HEK293T (cell line): ENCODE measurements around the gene OR6B3.

Experiments
- ELF4 ChIP-seq: fragments of 450-650 bp; IDR thresholded peaks from 2 replicates; pipeline ENCODE4 v1.6.1; 2017; ENCODE audit warnings: antibody characterized with exemption
- FOXM1 ChIP-seq: fragments of 450-650 bp; IDR thresholded peaks from 2 replicates; pipeline ENCODE4 v1.6.1; 2017; ENCODE audit warnings: mild to moderate bottlenecking, borderline replicate concordance
- HDGF ChIP-seq: fragments of 450-650 bp; IDR thresholded peaks from 2 replicates; pipeline ENCODE4 v1.6.1; 2017; ENCODE audit warnings: antibody characterized with exemption, borderline replicate concordance
- SP1 ChIP-seq: fragments of 450-650 bp; IDR thresholded peaks from 2 replicates; pipeline ENCODE4 v1.6.1; 2017

GRCh38 chr2:240024766-240025165 is 28.6 kb downstream of the OR6B3 start:
- TF ChIP-seq HDGF (no peak), ELF4 (no peak), FOXM1 (no peak), SP1 (no peak)
